NOMO-1 (cell line): Measurements from ENCODE around the gene SF3A1.

ENCODE experiments used
- DNase-seq, 2 experiments: peaks; one replicate each; lab custom pipeline; 2025; ENCODE audit not compliant: unreplicated experiment in 2 of 2; lab: John Stamatoyannopoulos, UW

The SF3A1 gene

DNA sequence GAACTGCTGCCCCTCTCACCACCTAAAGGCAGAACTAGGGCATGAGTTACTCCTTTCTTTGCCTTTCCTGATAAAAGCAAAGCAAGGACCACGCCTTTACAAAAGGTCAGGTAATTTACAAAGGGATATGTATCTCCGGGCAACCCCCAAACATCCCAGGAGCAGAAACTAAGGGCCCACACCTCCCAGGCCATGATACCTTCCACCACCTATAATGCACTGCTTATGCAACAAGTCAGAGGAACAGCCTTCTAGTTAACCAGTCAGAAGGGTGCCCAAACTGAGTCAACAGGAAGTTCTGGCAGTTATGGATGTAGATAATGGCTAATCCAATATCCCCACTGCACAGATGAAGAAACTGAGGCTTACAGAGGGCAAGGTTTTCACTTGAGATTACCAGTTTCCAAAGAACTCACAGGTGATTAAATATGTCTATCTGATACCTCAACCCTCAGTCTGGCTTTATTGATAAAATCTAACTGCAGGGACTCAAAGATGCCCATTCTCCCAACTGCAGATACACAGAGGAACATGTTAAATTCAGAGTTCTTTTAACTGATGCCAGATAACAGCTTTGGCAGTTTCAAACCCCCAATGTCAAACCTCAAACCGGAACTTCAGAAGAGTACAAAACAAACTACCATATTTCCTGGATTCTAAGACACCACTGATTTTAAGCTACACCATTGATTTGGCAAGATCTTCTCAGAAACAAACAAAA lies 50.6 kb downstream of the SF3A1 start:
- DNase-seq, result peak in 1 of 2 experiments; percentile 21

DNA sequence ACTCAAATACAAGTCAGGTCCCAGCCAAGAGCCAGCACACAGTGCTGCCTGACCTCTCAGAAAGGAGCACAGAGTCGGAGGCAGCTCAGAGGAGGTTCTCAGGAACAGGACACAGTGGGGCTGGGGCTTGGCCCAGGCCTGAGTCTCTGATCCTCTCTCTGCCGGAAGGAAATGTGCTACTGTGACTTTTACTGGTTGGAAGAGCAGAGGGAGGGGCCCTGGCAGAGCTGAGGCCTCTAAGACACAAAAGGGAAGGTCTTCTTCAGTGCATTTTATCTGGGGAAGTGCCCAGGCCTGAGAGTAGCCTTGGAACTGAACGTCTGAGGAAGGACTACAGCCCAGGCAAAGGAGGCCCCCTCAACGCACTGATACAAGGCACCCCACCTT lies 51.2 kb downstream of the SF3A1 start:
- DNase-seq, result peak; percentile 86 to 88

DNA sequence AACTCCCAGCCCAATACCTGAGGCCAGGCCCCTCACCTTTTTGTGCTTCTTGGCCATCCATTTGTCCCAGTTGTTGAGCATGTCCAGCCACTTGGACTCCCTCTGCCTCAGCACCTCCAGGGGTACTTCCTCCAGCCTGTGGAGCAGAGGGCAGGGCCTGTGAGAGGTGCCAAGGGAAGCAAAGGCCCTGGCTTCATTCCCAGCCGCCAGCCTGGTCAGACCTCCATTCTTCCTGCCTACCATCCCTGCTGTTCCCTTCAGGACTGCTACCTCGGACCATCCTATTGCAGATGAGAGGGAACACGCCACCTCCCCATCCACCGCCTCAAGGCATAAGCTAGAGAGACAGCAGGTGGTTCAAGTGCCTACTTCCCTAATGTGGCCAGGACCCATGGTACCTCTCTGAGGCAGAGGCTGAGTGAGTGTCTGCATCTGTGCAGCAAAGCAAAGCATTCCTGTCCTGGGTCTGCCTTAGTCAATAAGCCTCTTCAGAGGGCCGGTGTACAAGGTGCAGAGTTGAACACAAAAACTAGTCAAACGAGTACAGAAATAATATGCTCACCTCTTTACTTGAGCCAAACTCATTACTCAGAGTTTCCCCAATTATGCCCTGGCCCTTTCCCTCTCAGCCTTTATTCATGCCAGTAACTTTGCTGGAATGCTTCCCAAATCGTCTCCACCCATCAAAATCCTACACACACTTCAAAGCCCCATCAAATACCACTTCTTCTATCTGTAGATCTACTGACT lies 52.0 kb downstream of the SF3A1 start:
- no peak for DNase-seq

DNA sequence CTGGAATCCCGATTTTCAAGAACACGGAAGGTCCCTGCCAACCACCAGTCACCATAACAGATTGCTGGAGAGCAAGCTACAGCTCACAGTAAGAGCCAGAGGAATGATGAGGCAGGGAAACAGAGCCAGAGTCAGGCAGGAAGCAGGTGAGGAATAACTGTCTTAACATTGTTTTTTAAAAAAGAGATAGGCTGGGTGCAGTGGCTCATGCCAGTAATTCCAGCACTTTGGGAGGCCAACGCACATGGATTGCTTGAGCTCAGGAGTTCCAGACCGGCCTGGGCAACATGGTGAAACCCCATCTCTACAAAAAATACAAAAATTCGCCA lies 53.9 kb downstream of the SF3A1 start:
- no peak for DNase-seq

DNA sequence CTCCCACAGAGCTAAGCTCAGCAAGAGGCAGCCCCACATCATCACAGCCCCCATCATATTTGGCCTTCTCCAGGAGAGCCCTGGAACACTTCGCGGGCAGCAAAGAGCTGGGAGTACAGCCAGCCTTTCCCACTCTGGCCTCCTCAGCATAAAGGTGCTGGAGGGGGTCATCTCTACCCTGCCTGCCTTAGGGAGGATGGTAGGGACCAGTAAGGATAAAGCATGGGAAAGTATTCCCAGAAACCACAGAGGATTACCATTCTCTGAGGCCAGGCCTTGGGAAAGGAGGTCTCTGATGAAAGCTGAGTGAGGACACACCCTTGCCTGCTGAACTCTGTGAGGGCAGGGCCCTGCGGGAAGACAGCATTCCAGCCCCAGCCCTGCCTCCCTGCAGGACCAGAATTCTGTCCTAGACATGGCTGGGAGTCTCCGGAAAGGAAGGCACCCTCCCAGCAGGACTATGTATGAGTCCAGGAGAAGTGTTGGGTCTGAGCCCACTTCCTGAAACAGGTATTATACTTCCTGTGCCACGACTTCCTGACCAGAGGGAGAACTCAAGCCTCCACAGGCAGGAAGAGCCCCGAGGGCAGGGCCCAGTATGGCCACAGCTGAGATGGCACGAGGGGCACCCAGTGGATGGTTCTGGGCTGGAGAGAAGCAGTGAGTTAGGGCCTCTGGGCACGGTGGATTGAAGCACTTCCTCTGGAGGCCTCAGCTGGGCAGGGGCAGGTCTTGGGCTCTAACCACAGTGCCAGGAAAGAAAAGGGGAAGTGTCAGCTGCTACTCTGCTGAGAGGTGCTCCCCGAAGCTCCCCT lies 54.5 kb downstream of the SF3A1 start:
- peak; percentile 89 to 92 for DNase-seq

GRCh38 chr22:30299322-30299721 lies 57.4 kb downstream of the SF3A1 start:
- DNase-seq, result no peak

- no peak for DNase-seq
Observed at GRCh38 chr22:30297991-30298701, 58.5 kb downstream of the SF3A1 start.

- no peak for DNase-seq
Observed at GRCh38 chr22:30297276-30297990, 59.3 kb downstream of the SF3A1 start.

- no peak for DNase-seq
Observed at GRCh38 chr22:30296833-30297232, 59.9 kb downstream of the SF3A1 start.

GRCh38 chr22:30296324-30296723 lies 60.4 kb downstream of the SF3A1 start:
- DNase-seq, result no peak

DNA sequence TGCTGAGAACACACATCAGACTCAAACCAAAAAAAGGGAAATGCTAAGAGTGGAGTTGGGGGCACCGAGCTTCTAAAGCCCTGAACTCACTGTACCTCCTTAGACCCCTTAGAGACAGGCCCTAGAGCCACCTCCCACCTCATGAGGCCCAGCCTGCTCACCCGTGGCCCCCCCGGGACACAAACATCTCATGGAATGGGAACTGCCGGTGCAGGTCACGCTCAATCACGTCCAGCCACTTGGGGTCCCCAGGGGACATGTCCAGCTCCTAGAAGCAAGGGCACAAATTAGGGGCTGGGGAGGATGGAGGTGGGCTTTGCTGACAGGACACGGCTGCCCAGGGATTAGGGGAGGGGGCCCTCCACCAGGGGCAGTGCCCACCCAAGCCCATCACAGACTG lies 61.1 kb downstream of the SF3A1 start:
- no peak for DNase-seq

DNA sequence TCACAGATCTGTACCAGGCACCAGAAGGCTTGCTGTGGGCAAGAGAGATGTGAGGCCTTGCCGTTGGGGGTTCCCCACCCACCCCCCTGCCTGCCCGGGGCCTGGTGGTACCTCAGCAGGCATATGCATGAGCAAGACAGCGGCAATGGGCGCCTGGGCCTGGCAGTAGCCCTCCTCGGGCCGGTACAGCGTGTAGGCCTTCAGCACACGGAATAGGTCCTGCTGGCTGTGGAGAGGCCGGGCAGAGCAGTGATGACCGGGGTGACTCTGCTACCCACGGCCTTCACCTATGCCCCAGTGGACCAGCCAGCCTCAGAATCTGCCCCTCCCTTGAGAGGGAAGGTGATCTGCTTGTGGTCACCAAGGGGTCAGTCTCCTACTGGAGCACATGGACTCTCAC lies 61.9 kb downstream of the SF3A1 start:
- DNase-seq, result no peak

DNA sequence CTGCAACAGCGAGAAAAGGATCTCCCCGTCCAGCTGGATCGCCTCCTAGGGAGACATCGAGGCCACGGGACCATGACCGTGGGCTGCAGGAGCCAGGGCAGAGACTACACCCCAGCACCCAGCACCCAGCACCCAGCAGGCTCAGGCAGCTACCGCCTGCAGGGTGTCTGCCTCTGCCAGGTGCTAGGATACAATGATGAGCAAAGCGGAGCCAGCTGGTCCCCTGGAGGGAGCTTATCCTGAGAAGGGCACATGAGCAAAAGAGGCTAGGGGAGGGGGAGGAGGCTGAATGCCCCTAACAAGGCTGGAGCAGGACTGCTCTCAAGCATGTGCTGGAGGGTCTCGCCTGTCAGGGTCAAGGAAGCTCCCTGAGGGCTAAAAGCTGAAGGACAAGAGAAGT lies 62.6 kb downstream of the SF3A1 start:
- DNase-seq, result no peak

- DNase-seq, result no peak
Observed at GRCh38 chr22:30293026-30293425, 63.7 kb downstream of the SF3A1 start.

GRCh38 chr22:30292069-30292970 lies 64.4 kb downstream of the SF3A1 start:
- no peak for DNase-seq

DNA sequence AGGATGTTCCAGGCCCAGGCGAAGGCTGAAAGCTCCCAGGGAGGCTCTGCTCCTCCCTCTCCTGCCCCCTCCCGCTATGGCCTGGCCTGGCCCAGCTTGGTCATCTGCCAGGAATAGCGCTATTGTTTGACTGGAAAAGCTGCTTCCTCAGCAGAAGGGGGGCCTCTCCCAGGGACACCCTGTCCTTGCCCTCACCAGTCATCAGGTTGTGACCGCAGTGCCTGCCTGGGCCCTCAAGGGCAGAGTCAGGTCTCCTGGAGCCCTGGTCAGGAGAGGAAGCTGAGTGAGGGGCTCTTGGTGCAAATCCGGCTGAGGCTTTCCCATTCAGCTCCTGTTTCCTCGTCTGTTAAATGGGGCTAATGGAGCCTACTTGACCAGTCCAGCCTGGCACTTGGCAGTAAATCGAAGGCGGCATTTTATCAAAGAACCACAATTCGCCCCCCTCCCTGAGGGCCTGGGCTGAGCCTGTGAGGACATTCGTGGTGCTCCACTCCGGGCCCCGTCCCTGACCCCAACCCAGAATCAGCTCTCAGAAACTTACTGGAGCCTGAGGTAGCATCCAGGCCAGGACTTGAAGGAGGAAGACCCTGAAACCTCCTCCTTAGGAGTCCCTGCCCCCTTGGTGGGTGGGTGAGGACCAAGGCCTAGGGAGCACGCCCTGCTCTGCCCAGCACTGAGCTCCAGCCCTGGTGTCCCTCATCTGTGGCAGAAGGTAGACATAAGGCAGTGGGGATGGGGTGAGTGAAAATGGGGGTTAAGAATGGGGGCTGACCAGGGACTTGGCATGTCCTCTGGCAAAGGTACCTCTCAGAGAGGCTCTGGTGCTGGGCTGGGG lies 65.4 kb downstream of the SF3A1 start:
- DNase-seq, result no peak

- no peak for DNase-seq
Observed at GRCh38 chr22:30290342-30291057, 66.2 kb downstream of the SF3A1 start.

DNA sequence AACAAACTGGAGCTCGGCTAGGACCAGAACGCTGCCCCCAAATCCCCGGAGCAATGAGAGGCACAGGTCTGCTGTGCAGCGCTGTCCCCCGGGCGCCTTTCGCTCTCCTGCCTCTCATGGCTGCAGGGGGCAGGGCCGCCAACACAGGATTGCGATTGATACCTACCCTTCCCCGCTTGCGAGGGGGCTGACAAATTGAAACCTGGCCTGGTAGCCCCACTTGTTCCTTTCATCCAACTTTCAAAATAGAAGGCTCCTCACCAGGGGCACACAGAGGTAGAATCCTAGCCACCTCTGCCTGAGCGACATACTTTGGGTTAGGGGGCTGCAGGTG lies 66.7 kb downstream of the SF3A1 start:
- no peak for DNase-seq
